Panc1 (cell line): Measurements from ENCODE around the gene LYPD6B.

Experiments used
- CTCF ChIP-seq: fragments of 450-650 bp; IDR thresholded peaks from 2 replicates; pipeline ENCODE4 v1.5.1; 2017; ENCODE audit warnings: mild to moderate bottlenecking
- REST ChIP-seq, 2 experiments: IDR thresholded peaks; 2 replicates each; pipeline ENCODE4 v1.6.1; 2011 to 2012; ENCODE audit warnings: low read depth in 2 of 2, control low read depth in 1 of 2, low read length in 1 of 2, mild to moderate bottlenecking in 1 of 2, moderate library complexity in 1 of 2; ENCODE audit not compliant: insufficient read depth in 1 of 2

- TF ChIP-seq CTCF = no peak
- no peak for TF ChIP-seq REST (IDR thresholded peaks at IDR 0.05; ENCODE audit: insufficient read depth in 1 of 2, low read depth in 2 of 2, low read length in 1 of 2)
Observed at GRCh38 chr2:149167941-149168340, 129.4 kb downstream of the LYPD6B start.
